HG03066 (cell line): ENCODE results near the gene SLC35E4.

Experiments used
- ATAC-seq: cut with Tn5 transposase; IDR thresholded peaks from one replicate; pipeline ENCODE4 v1.9.1; 2021; ENCODE audit warnings: low read depth; ENCODE audit not compliant: unreplicated experiment

Gene SLC35E4

GRCh38 chr22:30681831-30682230, 46.2 kb downstream of the SLC35E4 start:
- no peak for ATAC-seq

- no peak for ATAC-seq
Observed at GRCh38 chr22:30685178-30685577, 49.6 kb downstream of the SLC35E4 start.

- no peak for ATAC-seq
Observed at GRCh38 chr22:30687358-30687757, 51.8 kb downstream of the SLC35E4 start.

GRCh38 chr22:30689622-30690021, 54.0 kb downstream of the SLC35E4 start:
- ATAC-seq, result no peak

DNA sequence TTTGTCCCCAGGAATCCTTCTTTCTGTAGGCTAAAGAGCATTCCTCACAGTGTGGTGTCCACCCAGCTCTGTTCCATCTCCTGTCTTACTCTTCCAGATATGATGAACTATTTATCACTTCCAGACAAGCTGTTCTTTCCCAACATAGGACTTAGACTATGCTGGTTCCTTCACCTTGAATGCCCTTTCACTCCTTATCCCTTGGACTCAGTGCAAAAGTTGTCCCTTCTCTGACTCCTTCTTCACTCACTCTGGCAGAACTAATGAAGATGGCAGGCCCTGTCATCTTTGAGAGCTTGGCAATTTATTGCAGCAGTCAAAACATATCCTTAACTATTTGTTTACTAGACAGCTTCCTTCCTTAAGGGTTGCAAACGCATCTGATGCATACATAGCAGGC, 55.6 kb downstream of the SLC35E4 start:
- ATAC-seq, result no peak

DNA sequence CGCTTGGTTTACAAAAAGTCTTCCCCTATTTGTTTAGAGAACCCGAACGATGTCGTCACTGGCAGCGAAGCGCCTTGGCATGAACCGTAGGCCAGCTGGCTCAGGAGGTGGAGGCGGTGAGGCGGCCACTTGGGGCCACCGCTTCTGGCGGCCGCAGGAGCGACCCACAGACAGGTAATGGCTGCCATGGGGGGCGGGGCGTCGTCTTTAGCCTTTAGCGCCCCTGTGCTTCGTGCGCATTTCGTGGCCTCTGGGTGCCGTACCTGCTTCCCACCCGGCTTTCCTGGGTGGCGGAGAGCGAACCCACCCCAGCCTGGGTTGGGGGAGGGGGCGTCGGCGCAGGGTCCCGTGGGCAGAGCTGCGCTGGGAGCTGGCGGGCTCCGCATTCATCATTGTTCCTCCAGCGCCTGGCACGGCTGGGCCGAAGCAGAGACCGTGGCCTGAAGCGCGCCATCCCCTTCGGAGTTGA, 58.6 kb downstream of the SLC35E4 start:
- no peak for ATAC-seq

DNA sequence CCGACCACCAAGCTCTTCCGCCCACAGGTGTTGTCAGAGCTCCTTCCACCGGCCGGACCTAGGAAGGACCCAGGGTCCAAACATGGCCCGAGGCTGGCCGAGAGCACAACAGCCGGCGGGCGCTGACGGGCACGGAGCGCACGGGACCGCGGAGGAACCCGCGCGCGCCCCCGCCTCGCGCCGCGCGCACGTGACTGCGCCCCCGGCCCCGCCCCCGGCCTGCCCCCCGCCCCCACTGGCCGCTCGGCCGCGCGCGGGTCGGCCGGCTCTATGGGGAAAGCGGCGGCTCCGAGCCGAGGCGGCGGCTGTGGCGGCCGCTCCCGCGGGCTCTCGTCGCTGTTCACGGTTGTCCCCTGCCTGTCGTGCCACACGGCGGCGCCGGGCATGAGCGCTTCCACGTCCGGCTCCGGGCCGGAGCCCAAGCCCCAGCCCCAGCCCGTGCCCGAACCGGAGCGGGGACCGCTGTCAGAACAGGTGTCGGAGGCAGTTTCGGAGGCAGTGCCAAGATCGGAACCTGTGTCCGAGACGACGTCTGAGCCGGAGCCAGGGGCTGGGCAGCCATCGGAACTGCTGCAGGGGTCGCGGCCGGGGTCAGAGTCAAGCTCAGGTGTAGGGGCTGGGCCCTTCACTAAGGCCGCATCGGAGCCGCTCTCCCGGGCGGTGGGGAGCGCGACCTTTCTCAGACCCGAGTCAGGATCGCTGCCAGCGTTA, 59.2 kb downstream of the SLC35E4 start, which contains the start of gene OSBP2:
TSS of gene OSBP2 (plus strand) at position 235 of the 711 bp plus-strand sequence. CDS start at position 271, 36 bp downstream.
- no peak for ATAC-seq

DNA sequence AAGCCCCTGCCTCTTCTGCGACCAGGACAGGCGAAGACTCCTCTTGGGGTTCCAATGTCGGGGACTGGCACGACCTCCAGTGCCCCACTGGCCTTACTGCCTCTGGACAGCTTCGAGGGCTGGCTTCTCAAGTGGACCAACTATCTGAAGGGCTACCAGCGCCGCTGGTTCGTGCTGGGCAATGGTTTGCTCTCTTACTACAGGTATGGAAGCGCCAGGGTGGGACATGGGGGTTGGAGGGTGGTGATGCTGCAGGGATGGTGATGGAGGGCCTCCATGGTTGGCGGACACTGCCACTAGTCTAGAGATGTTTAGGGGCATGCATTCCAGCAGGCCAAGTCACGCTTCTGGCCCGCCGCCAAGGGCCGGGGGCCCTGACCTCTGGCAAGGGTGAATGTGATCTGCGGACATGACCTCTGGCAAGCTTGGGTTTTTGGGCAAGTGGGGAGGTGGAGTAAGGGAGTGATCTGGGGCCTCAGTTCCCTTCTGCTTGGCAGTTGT, 59.8 kb downstream of the SLC35E4 start:
- ATAC-seq, result no peak

GRCh38 chr22:30695871-30696655, 60.5 kb downstream of the SLC35E4 start:
- no peak for ATAC-seq
